ENCODE measurements around the gene PTGFR.

Gene PTGFR

DNA sequence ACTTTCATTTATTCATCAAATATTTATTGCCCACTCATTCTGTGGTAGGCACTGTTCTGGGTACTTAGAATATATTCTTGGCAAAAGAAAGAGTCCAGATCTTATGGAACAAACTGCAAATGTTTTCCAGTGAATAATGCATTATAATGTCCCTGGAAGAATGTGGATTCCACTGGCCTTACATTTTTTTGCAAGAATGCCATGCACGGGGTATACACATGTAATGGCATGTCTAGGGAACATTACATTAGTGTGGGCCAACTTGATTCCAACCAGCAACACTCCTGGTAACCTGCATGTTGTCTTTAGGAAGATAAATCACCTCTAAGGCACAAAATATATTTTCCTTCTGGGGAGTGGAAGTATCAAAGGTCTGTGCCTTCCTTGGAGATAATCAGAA is 96.4 kb downstream of the PTGFR start:
- no peak overlapping the region for H3K27ac ChIP-seq (ENCODE audit: low read depth, low read length)

More for the DNA sequence above, 96.4 kb downstream of the PTGFR start:
- Histone ChIP-seq H3K4me2 (ENCODE audit: low read depth, low read length, poor library complexity, severe bottlenecking) (no peak overlapping the region), H3K4me3 (ENCODE audit: insufficient read depth, low read length, poor library complexity, severe bottlenecking) (no peak overlapping the region), H3K27me3 (ENCODE audit: low read length) (no peaks in the 10 kb centered on the region), H3K9ac (ENCODE audit: low read length) (no peak overlapping the region), H4K20me1 (ENCODE audit: low read depth, low read length) (no peaks in the 10 kb centered on the region), H3K36me3 (ENCODE audit: low read length) (no peaks in the 10 kb centered on the region), H3K9me2 (replicated peaks; ENCODE audit: insufficient read depth, low read length) (no peaks in the 10 kb centered on the region; the same call in 1 of the 2 replicates), H3K9me3 (ENCODE audit: insufficient read depth, low read length) (no peaks in the 10 kb centered on the region), H2AFZ (ENCODE audit: low read depth, low read length, severe bottlenecking) (no peak overlapping the region), H3K79me2 (ENCODE audit: insufficient read depth, low read length) (no peaks in the 10 kb centered on the region), H3F3A (ENCODE audit: insufficient read depth) (no peaks in the 10 kb centered on the region)
- no peak for TF ChIP-seq EZH2phosphoT487 (conservative IDR thresholded peaks at IDR 0.05; ENCODE audit: low read length)
- TF ChIP-seq, protein P1, sequence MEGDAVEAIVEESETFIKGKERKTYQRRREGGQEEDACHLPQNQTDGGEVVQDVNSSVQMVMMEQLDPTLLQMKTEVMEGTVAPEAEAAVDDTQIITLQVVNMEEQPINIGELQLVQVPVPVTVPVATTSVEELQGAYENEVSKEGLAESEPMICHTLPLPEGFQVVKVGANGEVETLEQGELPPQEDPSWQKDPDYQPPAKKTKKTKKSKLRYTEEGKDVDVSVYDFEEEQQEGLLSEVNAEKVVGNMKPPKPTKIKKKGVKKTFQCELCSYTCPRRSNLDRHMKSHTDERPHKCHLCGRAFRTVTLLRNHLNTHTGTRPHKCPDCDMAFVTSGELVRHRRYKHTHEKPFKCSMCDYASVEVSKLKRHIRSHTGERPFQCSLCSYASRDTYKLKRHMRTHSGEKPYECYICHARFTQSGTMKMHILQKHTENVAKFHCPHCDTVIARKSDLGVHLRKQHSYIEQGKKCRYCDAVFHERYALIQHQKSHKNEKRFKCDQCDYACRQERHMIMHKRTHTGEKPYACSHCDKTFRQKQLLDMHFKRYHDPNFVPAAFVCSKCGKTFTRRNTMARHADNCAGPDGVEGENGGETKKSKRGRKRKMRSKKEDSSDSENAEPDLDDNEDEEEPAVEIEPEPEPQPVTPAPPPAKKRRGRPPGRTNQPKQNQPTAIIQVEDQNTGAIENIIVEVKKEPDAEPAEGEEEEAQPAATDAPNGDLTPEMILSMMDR (IDR thresholded peaks at IDR 0.05; ENCODE audit: insufficient read depth, low read length, poor library complexity, severe bottlenecking): no peak
